Jurkat, Clone E6-1 (cell line): ENCODE measurements around the gene FAM216A.
A peak's percentile ranks its signal among the peaks of the same experiment; 100 is the strongest.
"Not testable (repeated sequence)": the region's sequence is repeated elsewhere in the genome, so short reads cannot be mapped to it uniquely, and the experiment has no call there.

Experiments
- DNase-seq: peaks from one replicate; pipeline ENCODE4 v3.0.0-alpha.2; 2011; ENCODE audit warnings: low read depth, low spot score
- H3K4me3 ChIP-seq: 2 replicates; pipeline ENCODE4 v1.5.1; 2011; ENCODE audit warnings: mild to moderate bottlenecking, low read length, control low read depth, moderate library complexity

FAM216A gene

GRCh38 chr12:110475426-110475825, 6.8 kb downstream of the FAM216A start:
- DNase-seq = no peak
- no peak overlapping the region for H3K4me3 ChIP-seq

- H3K4me3 ChIP-seq = no peak overlapping the region
- DNase-seq = peak; percentile 12
Measured at GRCh38 chr12:110498984-110499706, 30.5 kb downstream of the FAM216A start.

- peak; percentile 39 for DNase-seq
Measured at GRCh38 chr12:110501399-110501751, 32.7 kb downstream of the FAM216A start.

GRCh38 chr12:110501752-110502738, 33.4 kb downstream of the FAM216A start, which contains the start of the genes RAD9B and VPS29:
RAD9B (plus strand) TSS chr12:110502331; CDS start chr12:110502338, 7 bp downstream.
VPS29 (minus strand) TSS chr12:110502111; CDS start chr12:110502051, 60 bp downstream.
- peak; percentile 99 for DNase-seq
- peak within 1 kb of the TSS; percentile 95 for H3K4me3 ChIP-seq

More at GRCh38 chr12:110501399-110501751, 32.7 kb downstream of the FAM216A start:
- peak overlapping the region; percentile 95 for H3K4me3 ChIP-seq

GRCh38 chr12:110503432-110503831, 34.8 kb downstream of the FAM216A start:
- no peak for DNase-seq
- no peak overlapping the region for H3K4me3 ChIP-seq

- DNase-seq = no peak
- no peak overlapping the region for H3K4me3 ChIP-seq
Measured at GRCh38 chr12:110505332-110505731, 36.7 kb downstream of the FAM216A start.

GRCh38 chr12:110508071-110508586, 39.5 kb downstream of the FAM216A start:
- no peak for DNase-seq
- H3K4me3 ChIP-seq = no peak overlapping the region

- DNase-seq = no peak
- H3K4me3 ChIP-seq = no peak overlapping the region
Measured at GRCh38 chr12:110513842-110514241, 45.2 kb downstream of the FAM216A start.

GRCh38 chr12:110514363-110514762, 45.7 kb downstream of the FAM216A start:
- no peak for DNase-seq
- no peak overlapping the region for H3K4me3 ChIP-seq

- no peak overlapping the region for H3K4me3 ChIP-seq
- DNase-seq = no peak
Measured at GRCh38 chr12:110516995-110517394, 48.4 kb downstream of the FAM216A start.

- DNase-seq, H3K4me3 ChIP-seq: not testable (repeated sequence)
Measured at GRCh38 chr12:110518014-110518413, 49.4 kb downstream of the FAM216A start.

GRCh38 chr12:110520876-110521712, 52.4 kb downstream of the FAM216A start:
- not testable (repeated sequence) for H3K4me3 ChIP-seq, DNase-seq

GRCh38 chr12:110528277-110528839, 59.7 kb downstream of the FAM216A start:
- no peak overlapping the region for H3K4me3 ChIP-seq
- no peak for DNase-seq

GRCh38 chr12:110530511-110530910, 61.9 kb downstream of the FAM216A start:
- no peak overlapping the region for H3K4me3 ChIP-seq
- no peak for DNase-seq

- H3K4me3 ChIP-seq = no peak overlapping the region
- DNase-seq = no peak
Measured at GRCh38 chr12:110531741-110532333, 63.2 kb downstream of the FAM216A start.

GRCh38 chr12:110532644-110533043, 64.0 kb downstream of the FAM216A start:
- no peak overlapping the region for H3K4me3 ChIP-seq
- no peak for DNase-seq

- DNase-seq = no peak
- H3K4me3 ChIP-seq = no peak overlapping the region
Measured at GRCh38 chr12:110533607-110534006, 65.0 kb downstream of the FAM216A start.

GRCh38 chr12:110534811-110535210, 66.2 kb downstream of the FAM216A start:
- DNase-seq = no peak
- H3K4me3 ChIP-seq = no peak overlapping the region
